PFSK-1 (cell line): ENCODE results near the gene CERS5.

Experiments
- FOXP2 ChIP-seq: optimal IDR thresholded peaks from 2 replicates; pipeline ENCODE3; 2011; ENCODE audit warnings: borderline replicate concordance, control low read depth, inconsistent platforms; ENCODE audit not compliant: insufficient read depth; ENCODE audit errors: extremely low read length, extremely low read depth
- POLR2AphosphoS5 ChIP-seq: IDR thresholded peaks from 2 replicates; pipeline ENCODE4 v1.6.1; 2012; ENCODE audit warnings: low read depth, mild to moderate bottlenecking, control low read depth, low read length, moderate library complexity
- SIN3A ChIP-seq: IDR thresholded peaks from 2 replicates; pipeline ENCODE4 v1.6.1; 2012; ENCODE audit warnings: mild to moderate bottlenecking, low read length, moderate library complexity, borderline replicate concordance; ENCODE audit not compliant: insufficient read depth
- TAF1 ChIP-seq: IDR thresholded peaks from 2 replicates; pipeline ENCODE4 v1.6.1; 2012; ENCODE audit warnings: low read length, control low read depth, borderline replicate concordance; ENCODE audit not compliant: insufficient read depth
- TF ChIP-seq, protein P1 (sequence below), 2 experiments: IDR thresholded peaks; 2 replicates each; pipeline versions ENCODE4 v1.6.1 to v1.8.0; 2011 to 2012; ENCODE audit warnings: low read depth in 2 of 2, low read length in 2 of 2, control low read depth in 1 of 2, inconsistent platforms in 1 of 2, mild to moderate bottlenecking in 1 of 2, moderate library complexity in 1 of 2; ENCODE audit not compliant: insufficient read depth in 1 of 2

Gene CERS5

DNA sequence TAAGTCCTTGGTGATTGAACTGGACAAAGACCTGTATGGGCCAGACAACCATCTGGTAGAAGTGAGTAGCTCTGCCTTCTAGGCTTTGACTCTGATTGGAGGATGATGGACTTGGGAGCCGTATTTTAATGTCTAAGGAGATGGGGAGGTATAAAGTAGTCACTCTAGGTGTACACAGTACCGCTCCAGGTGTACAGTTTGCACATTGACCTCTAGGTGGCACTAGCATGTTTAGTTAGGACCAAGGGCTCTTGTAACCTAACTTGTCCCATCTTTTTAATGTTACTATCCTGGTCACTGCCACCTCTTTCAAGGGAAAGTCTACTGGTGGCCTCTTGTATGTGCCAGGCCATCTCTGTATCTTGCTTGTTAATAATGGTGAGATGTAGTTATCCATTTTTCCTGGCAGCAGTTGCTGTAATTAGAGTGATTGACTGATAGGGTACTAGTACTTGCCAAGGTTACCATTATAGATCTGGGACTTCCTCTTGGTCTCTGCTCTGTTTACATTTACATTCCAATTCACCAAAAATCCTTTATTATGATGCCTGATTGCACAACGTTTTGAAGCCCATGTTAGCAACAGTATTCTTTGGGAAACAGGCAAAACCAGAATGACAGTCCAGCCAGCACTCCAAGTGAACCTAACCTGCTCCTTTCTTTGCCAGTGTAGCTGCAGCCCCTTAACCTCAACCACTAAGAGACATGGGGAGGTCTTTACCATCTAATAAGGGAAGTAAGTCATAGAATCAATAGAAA lies 78.4 kb downstream of the CERS5 start:
- no peak for TF ChIP-seq POLR2AphosphoS5
- no peak for TF ChIP-seq FOXP2
- TF ChIP-seq, protein P1, sequence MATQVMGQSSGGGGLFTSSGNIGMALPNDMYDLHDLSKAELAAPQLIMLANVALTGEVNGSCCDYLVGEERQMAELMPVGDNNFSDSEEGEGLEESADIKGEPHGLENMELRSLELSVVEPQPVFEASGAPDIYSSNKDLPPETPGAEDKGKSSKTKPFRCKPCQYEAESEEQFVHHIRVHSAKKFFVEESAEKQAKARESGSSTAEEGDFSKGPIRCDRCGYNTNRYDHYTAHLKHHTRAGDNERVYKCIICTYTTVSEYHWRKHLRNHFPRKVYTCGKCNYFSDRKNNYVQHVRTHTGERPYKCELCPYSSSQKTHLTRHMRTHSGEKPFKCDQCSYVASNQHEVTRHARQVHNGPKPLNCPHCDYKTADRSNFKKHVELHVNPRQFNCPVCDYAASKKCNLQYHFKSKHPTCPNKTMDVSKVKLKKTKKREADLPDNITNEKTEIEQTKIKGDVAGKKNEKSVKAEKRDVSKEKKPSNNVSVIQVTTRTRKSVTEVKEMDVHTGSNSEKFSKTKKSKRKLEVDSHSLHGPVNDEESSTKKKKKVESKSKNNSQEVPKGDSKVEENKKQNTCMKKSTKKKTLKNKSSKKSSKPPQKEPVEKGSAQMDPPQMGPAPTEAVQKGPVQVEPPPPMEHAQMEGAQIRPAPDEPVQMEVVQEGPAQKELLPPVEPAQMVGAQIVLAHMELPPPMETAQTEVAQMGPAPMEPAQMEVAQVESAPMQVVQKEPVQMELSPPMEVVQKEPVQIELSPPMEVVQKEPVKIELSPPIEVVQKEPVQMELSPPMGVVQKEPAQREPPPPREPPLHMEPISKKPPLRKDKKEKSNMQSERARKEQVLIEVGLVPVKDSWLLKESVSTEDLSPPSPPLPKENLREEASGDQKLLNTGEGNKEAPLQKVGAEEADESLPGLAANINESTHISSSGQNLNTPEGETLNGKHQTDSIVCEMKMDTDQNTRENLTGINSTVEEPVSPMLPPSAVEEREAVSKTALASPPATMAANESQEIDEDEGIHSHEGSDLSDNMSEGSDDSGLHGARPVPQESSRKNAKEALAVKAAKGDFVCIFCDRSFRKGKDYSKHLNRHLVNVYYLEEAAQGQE (IDR thresholded peaks at IDR 0.05; ENCODE audit: insufficient read depth in 1 of 2, low read depth in 2 of 2, low read length in 2 of 2): no peak
- TF ChIP-seq TAF1: no peak
- no peak for TF ChIP-seq SIN3A

DNA sequence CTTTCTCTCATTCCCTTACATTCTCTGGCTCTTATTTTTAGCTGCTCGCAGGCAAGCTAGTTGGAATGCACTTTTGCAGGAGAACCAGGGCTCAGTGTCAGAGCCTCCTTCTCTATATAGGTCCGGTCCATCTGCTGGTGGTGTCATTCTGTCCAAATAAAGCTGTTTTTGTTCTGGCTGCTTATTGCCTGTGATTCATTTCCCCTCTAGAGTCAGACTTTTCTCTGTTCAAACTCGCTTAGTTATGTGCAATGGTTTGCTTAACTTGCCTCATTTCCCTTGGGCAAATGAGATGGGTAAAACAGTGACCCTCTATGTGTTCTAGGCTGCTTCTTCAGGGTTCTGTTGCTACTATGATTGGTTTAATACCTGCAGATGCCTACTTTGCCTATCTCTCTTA lies 79.2 kb downstream of the CERS5 start:
- TF ChIP-seq FOXP2 (no peak), SIN3A (no peak), POLR2AphosphoS5 (no peak), TAF1 (no peak)
- TF ChIP-seq, protein P1 (IDR thresholded peaks at IDR 0.05; ENCODE audit: insufficient read depth in 1 of 2, low read depth in 2 of 2, low read length in 2 of 2): no peak

DNA sequence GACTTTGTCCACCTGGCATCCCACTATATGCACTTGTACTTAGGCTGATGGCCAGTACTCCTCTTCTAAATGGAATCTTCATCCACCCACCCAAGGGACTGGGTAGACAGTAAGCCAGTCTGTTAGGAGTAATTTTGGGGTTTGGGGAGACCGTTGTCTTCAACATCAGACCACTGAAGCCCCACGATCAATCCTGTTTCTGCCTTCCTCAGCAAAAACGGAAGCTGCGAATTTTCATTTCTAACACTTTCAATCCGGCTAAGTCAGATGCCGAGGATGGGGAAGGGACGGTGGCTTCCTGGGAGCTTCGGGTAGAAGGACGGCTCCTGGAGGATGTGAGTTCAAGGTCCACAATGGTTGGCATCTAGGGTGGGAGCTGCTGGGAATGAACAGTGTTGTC lies 80.0 kb downstream of the CERS5 start:
- no peak for TF ChIP-seq POLR2AphosphoS5
- TF ChIP-seq, protein P1 (IDR thresholded peaks at IDR 0.05; ENCODE audit: insufficient read depth in 1 of 2, low read depth in 2 of 2, low read length in 2 of 2): no peak
- no peak for TF ChIP-seq SIN3A
- TF ChIP-seq FOXP2: no peak
- no peak for TF ChIP-seq TAF1

DNA sequence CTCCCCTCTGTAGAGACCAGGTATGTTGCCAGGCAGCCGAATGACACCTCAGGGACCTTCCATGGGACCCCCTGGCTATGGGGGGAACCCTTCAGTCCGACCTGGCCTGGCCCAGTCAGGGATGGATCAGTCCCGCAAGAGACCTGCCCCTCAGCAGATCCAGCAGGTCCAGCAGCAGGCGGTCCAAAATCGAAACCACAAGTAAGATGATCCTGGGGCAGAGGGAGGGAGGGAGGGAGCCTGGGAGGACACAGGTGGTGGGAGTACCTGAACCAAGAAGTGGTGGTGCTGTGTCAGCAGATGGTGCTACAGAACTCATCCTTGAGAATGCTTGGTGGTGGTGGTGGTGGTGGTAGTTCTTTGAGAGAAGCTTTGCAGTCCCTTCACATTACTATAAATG lies 81.0 kb downstream of the CERS5 start:
- TF ChIP-seq POLR2AphosphoS5 (no peak), FOXP2 (no peak), SIN3A (no peak), TAF1 (no peak)
- TF ChIP-seq, protein P1 (IDR thresholded peaks at IDR 0.05; ENCODE audit: insufficient read depth in 1 of 2, low read depth in 2 of 2, low read length in 2 of 2): no peak
